ENCODE data around the gene SF3B2. TPM values are rescaled to one million over a fixed set of nuclear protein-coding genes. Genes with fewer than 3 reads are reported as not detected.

Gene SF3B2
- polyA plus RNA-seq, 3 donors, result 32.1 to 107 (median 52.6) TPM

DNA sequence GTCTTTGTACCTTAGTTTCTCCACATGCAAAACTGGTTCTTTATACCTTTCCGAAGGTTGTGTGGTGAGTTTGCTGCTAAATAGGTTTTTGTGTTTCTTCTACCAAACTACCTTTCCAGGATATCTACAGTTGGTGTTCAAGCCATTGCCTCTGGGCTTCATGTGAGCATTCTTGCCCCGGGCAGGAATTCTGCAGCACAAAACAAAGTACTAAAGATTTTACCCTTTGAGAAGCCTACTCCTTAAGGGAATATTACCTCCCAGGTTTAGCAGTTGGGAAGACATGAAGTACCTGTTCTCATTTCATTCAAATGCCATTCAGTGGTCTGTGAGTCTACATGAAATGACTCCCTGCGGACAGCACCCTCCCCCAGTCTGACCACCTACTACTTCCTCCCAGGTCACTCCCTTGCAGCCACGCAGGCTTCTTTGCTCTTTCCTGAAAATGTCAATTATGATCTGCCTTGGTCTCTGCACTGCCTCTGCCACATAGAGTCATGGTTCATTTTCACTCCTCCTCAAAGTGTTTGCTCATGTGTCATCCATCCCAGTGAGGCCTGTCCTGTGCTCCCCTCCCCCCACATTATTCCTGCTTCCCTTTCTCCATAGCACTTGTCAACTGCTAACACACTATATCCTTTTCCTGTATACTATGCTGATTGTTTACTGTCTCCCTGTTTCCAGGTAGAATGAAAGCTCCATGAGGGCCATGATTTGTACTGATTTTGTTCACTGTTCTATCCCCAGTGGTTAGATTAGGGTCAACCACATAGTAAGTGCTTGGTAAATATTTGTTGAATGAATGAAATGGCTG, 54.8 kb downstream of the SF3B2 start:
- Histone ChIP-seq H3K9ac (ENCODE audit: insufficient read depth, low read length, poor library complexity, severe bottlenecking) (no peak overlapping the region), H3K4me2 (replicated peaks; ENCODE audit: extremely low read depth, low read length, poor library complexity, severe bottlenecking) (no peak overlapping the region), H3K4me3 (replicated peaks in 1 of 3; ENCODE audit: low read depth in 2 of 3, low read length in 3 of 3) (no peak overlapping the region), H3K9me3 (replicated peaks in 1 of 2; ENCODE audit: control insufficient read depth in 1 of 2, insufficient read depth in 1 of 2, low read length in 2 of 2) (no peaks in the 10 kb centered on the region), H3K27me3 (ENCODE audit: control insufficient read depth in 2 of 2, insufficient read depth in 2 of 2, low read length in 2 of 2) (no peaks in the 10 kb centered on the region), H3K79me2 (ENCODE audit: insufficient read depth, low read length) (peaks cover 48% of the 10 kb centered on the region), H2AFZ (ENCODE audit: insufficient read depth, low read depth, low read length, poor library complexity, severe bottlenecking) (no peak overlapping the region), H4K20me1 (ENCODE audit: insufficient read depth, low read length) (peaks cover 47% of the 10 kb centered on the region), H3K36me3 (replicated peaks in 1 of 2; ENCODE audit: control insufficient read depth in 1 of 2, insufficient read depth in 2 of 2, low read length in 2 of 2) (no peaks in the 10 kb centered on the region), H3K27ac (ENCODE audit: low read depth in 1 of 2, low read length in 2 of 2) (no peak overlapping the region), H3K4me1 (ENCODE audit: control insufficient read depth in 1 of 2, insufficient read depth in 2 of 2, low read length in 2 of 2) (peaks cover 24 to 26% of the 10 kb centered on the region in 2 donors)
- TF ChIP-seq, protein P1, sequence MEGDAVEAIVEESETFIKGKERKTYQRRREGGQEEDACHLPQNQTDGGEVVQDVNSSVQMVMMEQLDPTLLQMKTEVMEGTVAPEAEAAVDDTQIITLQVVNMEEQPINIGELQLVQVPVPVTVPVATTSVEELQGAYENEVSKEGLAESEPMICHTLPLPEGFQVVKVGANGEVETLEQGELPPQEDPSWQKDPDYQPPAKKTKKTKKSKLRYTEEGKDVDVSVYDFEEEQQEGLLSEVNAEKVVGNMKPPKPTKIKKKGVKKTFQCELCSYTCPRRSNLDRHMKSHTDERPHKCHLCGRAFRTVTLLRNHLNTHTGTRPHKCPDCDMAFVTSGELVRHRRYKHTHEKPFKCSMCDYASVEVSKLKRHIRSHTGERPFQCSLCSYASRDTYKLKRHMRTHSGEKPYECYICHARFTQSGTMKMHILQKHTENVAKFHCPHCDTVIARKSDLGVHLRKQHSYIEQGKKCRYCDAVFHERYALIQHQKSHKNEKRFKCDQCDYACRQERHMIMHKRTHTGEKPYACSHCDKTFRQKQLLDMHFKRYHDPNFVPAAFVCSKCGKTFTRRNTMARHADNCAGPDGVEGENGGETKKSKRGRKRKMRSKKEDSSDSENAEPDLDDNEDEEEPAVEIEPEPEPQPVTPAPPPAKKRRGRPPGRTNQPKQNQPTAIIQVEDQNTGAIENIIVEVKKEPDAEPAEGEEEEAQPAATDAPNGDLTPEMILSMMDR (IDR thresholded peaks at IDR 0.05), result no peak
- no peaks in the 10 kb centered on the region for H3K9me3 Mint-ChIP-seq
- WGBS (ENCODE audit: insufficient coverage), result 21% methylated on average over 2 of the region's 4 CpGs
- H3K4me1 Mint-ChIP-seq, result peaks cover 38% of the 10 kb centered on the region
- H3K27ac Mint-ChIP-seq, result peak overlapping the region in 1 of 7 donors; percentile 51
- intact Hi-C loops (cut with micrococcal nuclease), result no loop called here
- no peak for DNase-seq
- H3K4me3 Mint-ChIP-seq, result no peak overlapping the region
- H3K27me3 Mint-ChIP-seq (ENCODE audit: low read depth in 3 of 3), result peaks cover 0 to 6% (median 2%) of the 10 kb centered on the region in 3 donors
- peaks cover 4 to 29% of the 10 kb centered on the region in 2 donors for H3K36me3 Mint-ChIP-seq

DNA sequence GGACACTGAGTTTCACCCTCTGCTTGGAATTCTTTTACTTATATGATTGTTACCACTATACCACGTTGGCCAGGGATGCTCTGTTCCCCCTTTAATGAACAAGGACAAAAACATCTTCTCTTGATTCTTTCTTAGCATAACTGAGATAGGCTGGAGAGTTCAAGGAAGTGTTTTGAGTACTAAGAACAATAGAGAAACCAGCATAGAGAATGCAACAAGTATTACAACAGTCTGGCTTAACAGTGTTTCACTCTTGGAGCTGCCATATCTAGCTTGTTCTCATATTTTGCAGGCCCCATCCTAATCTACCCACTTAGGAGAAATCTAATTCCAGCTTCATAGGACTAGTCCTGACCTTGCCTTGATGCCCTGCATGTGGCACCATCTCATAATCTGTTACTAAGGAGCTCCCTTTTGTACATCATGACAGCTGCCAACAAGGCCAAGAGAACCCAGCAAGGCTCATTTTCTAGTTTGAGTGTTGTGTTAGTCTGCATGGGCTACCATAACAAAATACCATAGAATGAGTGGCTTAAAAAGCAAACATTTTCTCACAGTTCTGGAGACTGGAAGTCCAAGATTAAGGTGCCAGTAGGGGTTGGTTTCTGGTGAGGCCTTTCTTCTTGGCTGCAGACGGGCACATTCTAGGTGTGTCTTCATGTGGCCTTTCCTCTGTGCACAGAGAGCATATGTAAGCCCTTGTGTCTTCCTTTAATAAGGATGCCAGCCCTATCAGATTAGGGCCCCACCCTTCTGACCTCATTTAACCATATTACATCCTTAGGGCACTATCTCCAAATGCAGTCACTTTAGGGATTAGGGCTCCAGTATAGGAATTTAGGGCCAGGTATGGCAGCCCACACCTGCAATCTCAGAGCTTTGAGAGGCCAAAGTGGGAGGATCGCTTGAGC, 55.7 kb downstream of the SF3B2 start:
- H3K36me3 Mint-ChIP-seq, result peaks cover 4 to 31% of the 10 kb centered on the region in 2 donors
- H3K27me3 ChIP-seq (ENCODE audit: control insufficient read depth in 2 of 2, insufficient read depth in 2 of 2, low read length in 2 of 2), result no peaks in the 10 kb centered on the region
- H3K27me3 Mint-ChIP-seq (ENCODE audit: low read depth in 3 of 3), result peaks cover 0 to 6% (median 3%) of the 10 kb centered on the region in 3 donors
- H4K20me1 ChIP-seq (ENCODE audit: insufficient read depth, low read length), result peaks cover 52% of the 10 kb centered on the region
- no peak for DNase-seq
- TF ChIP-seq, protein P1 (IDR thresholded peaks at IDR 0.05), result no peak
- H3K9me3 Mint-ChIP-seq, result no peaks in the 10 kb centered on the region
- H3K4me1 Mint-ChIP-seq, result peaks cover 46% of the 10 kb centered on the region
- intact Hi-C loops (cut with micrococcal nuclease), result no loop called here
- peaks cover 33 to 35% of the 10 kb centered on the region in 2 donors for H3K4me1 ChIP-seq (ENCODE audit: control insufficient read depth in 1 of 2, insufficient read depth in 2 of 2, low read length in 2 of 2)
- no peak overlapping the region for H3K27ac ChIP-seq (ENCODE audit: low read depth in 1 of 2, low read length in 2 of 2)
- no peak overlapping the region for H3K4me2 ChIP-seq (replicated peaks; ENCODE audit: extremely low read depth, low read length, poor library complexity, severe bottlenecking)
- H3K9me3 ChIP-seq (replicated peaks in 1 of 2; ENCODE audit: control insufficient read depth in 1 of 2, insufficient read depth in 1 of 2, low read length in 2 of 2), result no peaks in the 10 kb centered on the region
- no CpG with 5 or more reads among the region's 3 CpGs for WGBS (ENCODE audit: insufficient coverage)
- H3K36me3 ChIP-seq (replicated peaks in 1 of 2; ENCODE audit: control insufficient read depth in 1 of 2, insufficient read depth in 2 of 2, low read length in 2 of 2), result no peaks in the 10 kb centered on the region
- peaks cover 41% of the 10 kb centered on the region for H3K79me2 ChIP-seq (ENCODE audit: insufficient read depth, low read length)
- no peak overlapping the region for H2AFZ ChIP-seq (ENCODE audit: insufficient read depth, low read depth, low read length, poor library complexity, severe bottlenecking)
- H3K9ac ChIP-seq (ENCODE audit: insufficient read depth, low read length, poor library complexity, severe bottlenecking), result no peak overlapping the region
- H3K4me3 ChIP-seq (replicated peaks in 1 of 3; ENCODE audit: low read depth in 2 of 3, low read length in 3 of 3), result no peak overlapping the region
- H3K4me3 Mint-ChIP-seq, result no peak overlapping the region
- H3K27ac Mint-ChIP-seq, result peak overlapping the region in 1 of 7 donors; percentile 51

Measured in CD14-positive monocyte (primary cell).